Smooth muscle cell of bladder (primary cell): Measurements from ENCODE around the gene EDEM3. TPM values are rescaled to one million over a fixed set of nuclear protein-coding genes. Genes with fewer than 3 reads are reported as not detected.

Experiments
- total RNA-seq: library from RNA; depleted of rRNA; stranded (reverse); fragments of >200 nt; gene quantifications from 2 replicates; pipeline ENCODE4 v1.2.3, GENCODE V29; 2014

EDEM3 gene
- 57.0 and 98.5 TPM in 2 replicates for total RNA-seq

GRCh38 chr1:184754476-184755225 lies at the start of gene EDEM3:
Gene EDEM3 (minus strand): TSS chr1:184754858. CDS start chr1:184754646, 212 bp downstream.

Other genes with a start within 250 kb of the EDEM3 start
- gene NIBAN1, start 219.7 kb upstream of the EDEM3 start, total RNA-seq: 52.6 and 68.2 TPM in 2 replicates